Mucosa of descending colon (tissue), 3 donors: ENCODE measurements around the gene GRK5. TPM values are rescaled to one million over a fixed set of nuclear protein-coding genes. Genes with fewer than 3 reads are reported as not detected.

Source experiments
- ATAC-seq: fragments of 200-7000 bp; cut with Tn5 transposase; one replicate; pipeline ENCODE4 v1.9.1; 2020; ENCODE audit warnings: mild to moderate bottlenecking, moderate library complexity
- DNase-seq, 3 donors: peaks; one replicate each; pipeline ENCODE4 v3.0.0-alpha.2; 2020
- H3K36me3 ChIP-seq: fragments of 200-600 bp; one replicate; pipeline ENCODE4 v1.8.0; 2021; ENCODE audit warnings: low read depth, mild to moderate bottlenecking
- H3K4me1 ChIP-seq: fragments of 200-600 bp; one replicate; pipeline ENCODE4 v1.8.0; 2021; ENCODE audit warnings: low read depth, mild to moderate bottlenecking
- H3K4me3 ChIP-seq: fragments of 200-600 bp; one replicate; pipeline ENCODE4 v1.8.0; 2021; ENCODE audit warnings: mild to moderate bottlenecking
- H3K9me3 ChIP-seq: fragments of 200-600 bp; one replicate; pipeline ENCODE4 v1.8.0; 2021; ENCODE audit warnings: mild to moderate bottlenecking
- CTCF ChIP-seq: fragments of 200-600 bp; IDR thresholded peaks from one replicate; pipeline ENCODE4 v1.8.0; 2022; ENCODE audit warnings: antibody characterized with exemption, mild to moderate bottlenecking
- intact Hi-C, 2 donors: fragments of 100-400 bp; cut with DNase I in 1 of 2; cut with micrococcal nuclease in 1 of 2; formaldehyde crosslinking; loops; one replicate each; pipeline versions ENCODE4 v1.11.0 to v1.11.1; 2022; cut with DNase I, micrococcal nuclease
- long read RNA-seq, 2 donors: library from polyadenylated mRNA; unstranded; transcript quantifications; one replicate each; pipeline ENCODE4 v2.0.0, GENCODE V29; 2019 to 2021
- total RNA-seq, 3 donors: library from RNA; stranded (reverse); fragmentation: NEBNext Ultra II Directional in 2 of 3; extraction: Animal tissue kit (Norgen Biotek cat#: 25700) in 2 of 3; gene quantifications; one replicate each; pipeline versions ENCODE4 v1.2.1 to v1.2.4, GENCODE V29; 2021 to 2023
- donor health status: DM: no; HTN: no; CAD: no; lungs with moderate emphysema.
- donor health status: DM: no; HTN: no; CAD: no.
- donor health status: DM: no; HTN: yes; CAD: no.

Gene GRK5
- 10 to 100 TPM in 1 of 3 donors, 1 to 10 TPM in 2; 6.6 to 27.1 (median 8.3) TPM for total RNA-seq
- long read RNA-seq, donor 1, transcript GRK5-202 (16 exons, 2,654 nt), result major isoform, 14 of 26 reads
- long read RNA-seq, donor 1, partial matches to known transcripts, result 4 of 26 reads
- long read RNA-seq, donor 1, other reads (novel, unspliced or antisense), result 8 of 26 reads
- long read RNA-seq, donor 2, partial matches to known transcripts, result 0 of 1 reads
- long read RNA-seq, donor 2, other reads (novel, unspliced or antisense), result 0 of 1 reads

- Histone ChIP-seq H3K4me3 (peak within 1 kb of the TSS; percentile 61), H3K9me3 (no peaks in the 10 kb centered on the region), H3K4me1 (peaks cover 18% of the 10 kb centered on the region), H3K36me3 (no peaks in the 10 kb centered on the region)
- DNase-seq (peak; percentile 92 to 96 (median 96)), ATAC-seq (peak; percentile 93)
- TF ChIP-seq CTCF, result no peak
- intact Hi-C loops, result loop anchor here (10.0 kb wide), 2 partner anchors 207 to 237 kb away; no protein-coding TSS in a partner anchor
Observed at GRCh38 chr10:119207366-119207666, at the start of gene GRK5. Gene GRK5, plus strand, starts transcription at chr10:119207571. Its CDS starts 347 bp downstream, at chr10:119207918.

GRCh38 chr10:119159332-119159731, 48.0 kb upstream of the GRK5 start:
- Histone ChIP-seq H3K4me3 (no peak overlapping the region), H3K4me1 (peaks cover 1% of the 10 kb centered on the region), H3K9me3 (no peaks in the 10 kb centered on the region), H3K36me3 (no peaks in the 10 kb centered on the region)
- no peak for TF ChIP-seq CTCF
- intact Hi-C loops, result no loop called here
- no peak for ATAC-seq
- no peak for DNase-seq

GRCh38 chr10:119161680-119162451, 45.5 kb upstream of the GRK5 start:
- DNase-seq (no peak), ATAC-seq (no peak)
- peaks cover 9% of the 10 kb centered on the region for H3K4me1 ChIP-seq
- no peak for TF ChIP-seq CTCF
- intact Hi-C loops, result no loop called here
- no peak overlapping the region for H3K4me3 ChIP-seq
- H3K9me3 ChIP-seq, result no peaks in the 10 kb centered on the region
- no peaks in the 10 kb centered on the region for H3K36me3 ChIP-seq

DNA sequence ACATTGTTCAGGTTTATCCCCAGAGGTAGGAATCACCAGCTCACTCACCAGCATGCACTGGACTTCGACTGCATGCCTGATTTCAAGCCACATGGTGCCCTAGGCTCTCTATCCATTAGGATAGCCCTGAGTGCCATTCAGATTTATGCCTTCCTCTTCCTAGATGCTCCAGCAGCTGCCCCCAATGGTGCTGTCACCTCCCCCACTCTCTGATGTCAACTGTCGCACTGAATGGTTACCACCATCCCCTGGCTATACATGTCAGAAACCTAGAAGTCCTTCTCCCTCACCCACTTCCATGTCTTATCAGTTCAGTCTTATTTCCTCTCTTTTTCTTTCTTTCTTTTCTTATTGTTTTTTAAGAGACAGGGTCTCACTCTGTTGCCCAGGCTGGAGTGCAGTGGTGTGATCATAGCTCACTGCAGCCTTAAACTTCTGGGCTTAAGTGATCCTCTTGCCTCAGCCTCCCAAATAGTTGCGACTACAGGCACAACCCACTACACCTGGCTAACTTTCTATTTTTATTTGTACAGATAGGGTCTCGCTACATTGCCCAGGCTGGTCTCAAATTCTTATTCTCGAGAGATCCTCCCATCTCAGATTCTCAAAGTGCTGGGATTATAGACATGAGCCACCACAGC, 44.8 kb upstream of the GRK5 start:
- ATAC-seq (no peak), DNase-seq (no peak)
- H3K4me1 ChIP-seq, result peaks cover 9% of the 10 kb centered on the region
- no peak for TF ChIP-seq CTCF
- H3K4me3 ChIP-seq, result no peak overlapping the region
- no peaks in the 10 kb centered on the region for H3K36me3 ChIP-seq
- no peaks in the 10 kb centered on the region for H3K9me3 ChIP-seq
- intact Hi-C loops, result no loop called here

- Histone ChIP-seq H3K4me3 (peak within 1 kb of the TSS; percentile 66), H3K36me3 (peaks cover 4% of the 10 kb centered on the region), H3K9me3 (no peaks in the 10 kb centered on the region), H3K4me1 (peaks cover 9% of the 10 kb centered on the region)
- ATAC-seq (peak; percentile 98), DNase-seq (peak; percentile 85 to 90 (median 88))
- intact Hi-C loops, result no loop called here
- no peak for TF ChIP-seq CTCF
Observed at GRCh38 chr10:119165171-119166117, 41.9 kb upstream of the GRK5 start, which contains the start of gene SFXN4. Gene SFXN4, minus strand, starts transcription at chr10:119165714. Its CDS starts 67 bp downstream, at chr10:119165647.
